Esophagus squamous epithelium (tissue), 5 donors: ENCODE results near the gene GPR35. TPM values are rescaled to one million over a fixed set of nuclear protein-coding genes. Genes with fewer than 3 reads are reported as not detected.

Experiments used
- DNase-seq: peaks from one replicate; lab custom pipeline; 2025; lab: John Stamatoyannopoulos, UW
- H3K27ac ChIP-seq, 4 donors: fragments of 200-600 bp; sonication (generic); one replicate each; pipeline ENCODE4 v1.5.1; 2016 to 2019; ENCODE audit warnings: mild to moderate bottlenecking in 1 of 4
- H3K27me3 ChIP-seq, 4 donors: fragments of 200-600 bp; sonication (generic); 1 replicate in 3 of 4; 2 replicates in 1 of 4; pipeline versions ENCODE4 v1.5.1 to v1.6.0; 2017 to 2021; ENCODE audit warnings: antibody characterized with exemption in 1 of 4
- H3K36me3 ChIP-seq, 3 donors: fragments of 200-600 bp; sonication (generic); one replicate each; pipeline ENCODE4 v1.5.1; 2016 to 2019
- H3K4me1 ChIP-seq, 3 donors: fragments of 200-600 bp; sonication (generic); one replicate each; pipeline ENCODE4 v1.5.1; 2017 to 2019
- H3K4me3 ChIP-seq, 4 donors: fragments of 200-600 bp; sonication (generic); 1 replicate in 3 of 4; 2 replicates in 1 of 4; pipeline ENCODE4 v1.5.1; 2016 to 2019; ENCODE audit warnings: mild to moderate bottlenecking in 2 of 4, moderate library complexity in 1 of 4
- H3K9me3 ChIP-seq, 3 donors: fragments of 200-600 bp; sonication (generic); one replicate each; pipeline ENCODE4 v1.5.1; 2016 to 2019
- POLR2A ChIP-seq, 4 donors: fragments of 450-650 bp; IDR thresholded peaks; one replicate each; pipeline ENCODE4 v1.6.1; 2017; ENCODE audit warnings: antibody characterized with exemption in 4 of 4, mild to moderate bottlenecking in 4 of 4, moderate library complexity in 3 of 4
- WGBS, 2 donors: methylation state at CpG; one replicate each; pipeline ENCODE4 v1.1.5; 2018; 5-methylcytosine and 5-hydroxymethylcytosine counted together
- intact Hi-C: fragments of 100-400 bp; cut with DNase I; formaldehyde crosslinking; loops from one replicate; pipeline ENCODE4 v1.15.0; 2022
- total RNA-seq, 4 donors: library from RNA; depleted of rRNA; stranded (reverse); fragments of >200 nt; gene quantifications; one replicate each; pipeline ENCODE4 v1.1.0, GENCODE V29; 2016
- TF ChIP-seq, protein P1 (sequence below), 6 experiments: fragments of 450-650 bp in 4 of 6; fragments of 200-600 bp in 2 of 6; sonication (generic) in 2 of 6; IDR thresholded peaks; one replicate each; pipeline ENCODE4 v1.5.1; 2016 to 2019; ENCODE audit warnings: antibody characterized with exemption in 6 of 6, mild to moderate bottlenecking in 4 of 6, moderate library complexity in 4 of 6
- donor health status: DM: yes; HTN: yes; CAD: no.

GPR35 gene
- total RNA-seq, 4 donors from 2014 or later, result 0.31 to 3.2 (median 1.3) TPM

GRCh38 chr2:240599141-240599583, 26.1 kb upstream of the GPR35 start:
- H3K4me1 ChIP-seq, result peaks cover 0 to 28% (median 6%) of the 10 kb centered on the region in 3 donors
- intact Hi-C loops, result no loop called here
- no peak overlapping the region for H3K27ac ChIP-seq
- no peaks in the 10 kb centered on the region for H3K9me3 ChIP-seq
- H3K27me3 ChIP-seq, result no peaks in the 10 kb centered on the region
- no peak for DNase-seq
- TF ChIP-seq POLR2A (IDR thresholded peaks at IDR 0.05), result no peak
- TF ChIP-seq, protein P1, sequence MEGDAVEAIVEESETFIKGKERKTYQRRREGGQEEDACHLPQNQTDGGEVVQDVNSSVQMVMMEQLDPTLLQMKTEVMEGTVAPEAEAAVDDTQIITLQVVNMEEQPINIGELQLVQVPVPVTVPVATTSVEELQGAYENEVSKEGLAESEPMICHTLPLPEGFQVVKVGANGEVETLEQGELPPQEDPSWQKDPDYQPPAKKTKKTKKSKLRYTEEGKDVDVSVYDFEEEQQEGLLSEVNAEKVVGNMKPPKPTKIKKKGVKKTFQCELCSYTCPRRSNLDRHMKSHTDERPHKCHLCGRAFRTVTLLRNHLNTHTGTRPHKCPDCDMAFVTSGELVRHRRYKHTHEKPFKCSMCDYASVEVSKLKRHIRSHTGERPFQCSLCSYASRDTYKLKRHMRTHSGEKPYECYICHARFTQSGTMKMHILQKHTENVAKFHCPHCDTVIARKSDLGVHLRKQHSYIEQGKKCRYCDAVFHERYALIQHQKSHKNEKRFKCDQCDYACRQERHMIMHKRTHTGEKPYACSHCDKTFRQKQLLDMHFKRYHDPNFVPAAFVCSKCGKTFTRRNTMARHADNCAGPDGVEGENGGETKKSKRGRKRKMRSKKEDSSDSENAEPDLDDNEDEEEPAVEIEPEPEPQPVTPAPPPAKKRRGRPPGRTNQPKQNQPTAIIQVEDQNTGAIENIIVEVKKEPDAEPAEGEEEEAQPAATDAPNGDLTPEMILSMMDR (IDR thresholded peaks at IDR 0.05), result no peak
- H3K4me3 ChIP-seq, result no peak overlapping the region
- 91 to 92% methylated on average over 6 to 9 of the region's 11 CpGs for WGBS, 2 donors
- peaks cover 13 to 84% (median 13%) of the 10 kb centered on the region in 3 donors for H3K36me3 ChIP-seq

DNA sequence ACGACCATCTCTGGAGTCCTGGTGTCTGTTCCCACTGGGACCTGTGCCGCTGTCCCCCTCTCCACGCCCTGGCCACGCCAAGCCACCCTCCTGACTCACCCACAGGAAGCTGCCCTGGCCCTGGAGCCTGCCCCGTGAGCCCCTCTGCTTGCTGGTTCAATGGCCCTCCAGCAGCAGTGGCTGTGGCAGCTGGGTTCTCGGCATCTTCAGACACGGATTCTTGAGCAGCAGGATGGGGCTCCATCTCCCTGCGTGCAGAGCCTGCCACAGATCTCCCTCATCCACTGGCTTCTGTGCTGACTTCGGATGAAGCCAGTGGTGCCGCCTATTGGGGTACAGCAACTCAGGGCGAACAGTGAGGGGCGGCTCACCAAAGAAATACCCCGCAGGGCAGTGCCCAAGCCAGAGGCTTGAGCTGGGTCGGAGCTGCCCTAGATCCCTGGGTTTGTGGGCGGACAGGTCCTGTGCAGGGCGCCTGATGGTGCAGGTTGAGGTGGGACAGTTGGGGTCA, 24.8 kb upstream of the GPR35 start:
- Histone ChIP-seq H3K9me3 (no peaks in the 10 kb centered on the region), H3K4me3 (no peak overlapping the region), H3K4me1 (peaks cover 4 to 18% (median 6%) of the 10 kb centered on the region in 3 donors), H3K36me3 (peaks cover 13 to 71% (median 13%) of the 10 kb centered on the region in 3 donors), H3K27ac (no peak overlapping the region), H3K27me3 (no peaks in the 10 kb centered on the region)
- WGBS, 2 donors, result 90 to 98% methylated on average over 7 of the region's 16 CpGs
- no peak for TF ChIP-seq POLR2A (IDR thresholded peaks at IDR 0.05)
- TF ChIP-seq, protein P1 (IDR thresholded peaks at IDR 0.05), result no peak
- intact Hi-C loops, result no loop called here
- no peak for DNase-seq

- WGBS, 2 donors, result 87 to 98% methylated on average over 6 to 7 of the region's 20 CpGs
- H3K36me3 ChIP-seq, result peaks cover 13 to 64% (median 13%) of the 10 kb centered on the region in 3 donors
- H3K9me3 ChIP-seq, result no peaks in the 10 kb centered on the region
- peaks cover 0 to 11% (median 4%) of the 10 kb centered on the region in 3 donors for H3K4me1 ChIP-seq
- TF ChIP-seq, protein P1 (IDR thresholded peaks at IDR 0.05), result no peak
- no peak for TF ChIP-seq POLR2A (IDR thresholded peaks at IDR 0.05)
- no peak overlapping the region for H3K4me3 ChIP-seq
- no peak overlapping the region for H3K27ac ChIP-seq
- intact Hi-C loops, result no loop called here
- no peaks in the 10 kb centered on the region for H3K27me3 ChIP-seq
- no peak for DNase-seq
Measured at GRCh38 chr2:240601061-240601830, 24.0 kb upstream of the GPR35 start.

DNA sequence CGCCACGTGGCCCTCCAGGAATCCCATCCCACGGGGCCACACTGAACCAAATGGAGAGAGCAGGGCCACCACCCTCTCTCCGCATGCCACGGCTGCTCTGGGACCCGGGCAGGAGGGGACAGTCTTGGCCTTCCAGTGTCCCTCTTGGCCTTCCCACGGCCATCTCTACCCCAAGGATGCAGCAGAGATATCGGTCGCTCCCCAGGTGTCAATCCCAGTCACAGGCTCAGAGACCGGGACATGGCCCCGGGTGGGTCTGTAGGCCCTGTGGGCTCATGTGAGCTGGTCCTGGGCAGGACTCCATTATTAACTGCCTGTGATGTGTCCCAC, 23.5 kb upstream of the GPR35 start:
- Histone ChIP-seq H3K27ac (no peak overlapping the region), H3K4me3 (no peak overlapping the region), H3K27me3 (no peaks in the 10 kb centered on the region), H3K9me3 (no peaks in the 10 kb centered on the region), H3K36me3 (peaks cover 13 to 58% (median 13%) of the 10 kb centered on the region in 3 donors), H3K4me1 (peaks cover 0 to 6% (median 4%) of the 10 kb centered on the region in 3 donors)
- no CpG with 5 or more reads among the region's 11 CpGs for WGBS, 2 donors
- TF ChIP-seq POLR2A (IDR thresholded peaks at IDR 0.05), result no peak
- TF ChIP-seq, protein P1 (IDR thresholded peaks at IDR 0.05), result no peak
- intact Hi-C loops, result no loop called here
- DNase-seq, result no peak
